ENCODE data around the gene CPNE7. TPM values are rescaled to one million over a fixed set of nuclear protein-coding genes. Genes with fewer than 3 reads are reported as not detected.

Gene CPNE7
- total and polyA plus RNA-seq, 8 donors, result 0.92 to 6.2 (median 1.8) TPM; not detected in 1

- Histone ChIP-seq H3K27ac (peak overlapping the region in 1 of 5 donors; percentile 3), H3K27me3 (no peaks in the 10 kb centered on the region), H3K9me3 (no peaks in the 10 kb centered on the region), H3K4me1 (peaks cover 0 to 24% (median 0%) of the 10 kb centered on the region in 4 donors), H3K4me3 (no peak overlapping the region), H3K36me3 (peaks cover 78 to 99% (median 96%) of the 10 kb centered on the region in 4 donors)
- TF ChIP-seq EP300 (IDR thresholded peaks at IDR 0.05), result no peak
- no peak for TF ChIP-seq CTCF (IDR thresholded peaks at IDR 0.05)
- TF ChIP-seq POLR2AphosphoS5 (IDR thresholded peaks at IDR 0.05), result no peak
- no peak for TF ChIP-seq POLR2A (IDR thresholded peaks at IDR 0.05)
- intact Hi-C loops (cut with DNase I; ENCODE audit: low total_unique reads), result no loop called here
- DNase-seq, result no peak
- WGBS, 5 donors, result 88 to 94% (median 91%) methylated on average over 31 of the region's 31 CpGs
Measured at GRCh38 chr16:89531821-89532526, 43.6 kb upstream of the CPNE7 start.

GRCh38 chr16:89534252-89534756 is 41.3 kb upstream of the CPNE7 start:
- Histone ChIP-seq H3K9me3 (no peaks in the 10 kb centered on the region), H3K4me1 (peaks cover 0 to 24% (median 0%) of the 10 kb centered on the region in 4 donors), H3K27me3 (no peaks in the 10 kb centered on the region), H3K36me3 (peaks cover 75 to 99% (median 96%) of the 10 kb centered on the region in 4 donors), H3K27ac (peak overlapping the region in 2 of 5 donors; percentile 53 to 57), H3K4me3 (no peak overlapping the region)
- peak in 1 of 2 donors; percentile 62 for DNase-seq
- TF ChIP-seq POLR2A (IDR thresholded peaks at IDR 0.05), result no peak
- TF ChIP-seq CTCF (IDR thresholded peaks at IDR 0.05), result no peak
- no peak for TF ChIP-seq POLR2AphosphoS5 (IDR thresholded peaks at IDR 0.05)
- TF ChIP-seq EP300 (IDR thresholded peaks at IDR 0.05), result no peak
- WGBS, 5 donors, result 65 to 70% (median 69%) methylated on average over 11 of the region's 11 CpGs
- intact Hi-C loops (cut with DNase I; ENCODE audit: low total_unique reads), result no loop called here

- TF ChIP-seq POLR2A (IDR thresholded peaks at IDR 0.05) (no peak), CTCF (IDR thresholded peaks at IDR 0.05) (no peak)
- Histone ChIP-seq H3K27me3 (no peaks in the 10 kb centered on the region), H3K4me3 (no peak overlapping the region), H3K27ac (no peak overlapping the region), H3K9me3 (no peaks in the 10 kb centered on the region), H3K36me3 (peaks cover 59 to 98% (median 95%) of the 10 kb centered on the region in 4 donors), H3K4me1 (peaks cover 0 to 24% (median 0%) of the 10 kb centered on the region in 4 donors)
- no peak for DNase-seq
- intact Hi-C loops (cut with DNase I; ENCODE audit: low total_unique reads), result no loop called here
- WGBS, 5 donors, result 75 to 92% (median 85%) methylated on average over 7 to 24 of the region's 24 CpGs
Measured at GRCh38 chr16:89536371-89536770, 39.2 kb upstream of the CPNE7 start.

- Histone ChIP-seq H3K9me3 (no peaks in the 10 kb centered on the region), H3K27me3 (no peaks in the 10 kb centered on the region), H3K27ac (no peak overlapping the region), H3K4me1 (peaks cover 0 to 24% (median 0%) of the 10 kb centered on the region in 4 donors), H3K36me3 (peaks cover 55 to 98% (median 95%) of the 10 kb centered on the region in 4 donors), H3K4me3 (no peak overlapping the region)
- no peak for DNase-seq
- TF ChIP-seq EP300 (IDR thresholded peaks at IDR 0.05), result no peak
- no peak for TF ChIP-seq POLR2A (IDR thresholded peaks at IDR 0.05)
- TF ChIP-seq CTCF (IDR thresholded peaks at IDR 0.05), result no peak
- TF ChIP-seq POLR2AphosphoS5 (IDR thresholded peaks at IDR 0.05), result no peak
- intact Hi-C loops (cut with DNase I; ENCODE audit: low total_unique reads), result no loop called here
- WGBS, 5 donors, result 85 to 92% (median 91%) methylated on average over 33 to 36 of the region's 36 CpGs
Measured at GRCh38 chr16:89536886-89537548, 38.5 kb upstream of the CPNE7 start.
